K562 (cell line): ENCODE measurements around the gene FAM53A. TPM values are rescaled to one million over a fixed set of nuclear protein-coding genes. Genes with fewer than 3 reads are reported as not detected.

Source experiments
- BHLHE40 ChIP-seq: IDR thresholded peaks from 2 replicates; pipeline ENCODE4 v1.6.1; 2011; ENCODE audit warnings: low read length, improper control_type of control experiment
- FOXK1 ChIP-seq: sonication (generic); formaldehyde crosslinking; IDR thresholded peaks from 2 replicates; pipeline ENCODE4 v1.8.0; 2022; ENCODE audit warnings: missing genetic modification reagents, mild to moderate bottlenecking, borderline replicate concordance
- GATAD2A ChIP-seq: fragments of 450-650 bp; IDR thresholded peaks from 2 replicates; pipeline ENCODE4 v1.6.1; 2017
- HNRNPL ChIP-seq: fragments of 200-400 bp; formaldehyde crosslinking; IDR thresholded peaks from 2 replicates; pipeline ENCODE4 v1.6.1; 2017; ENCODE audit warnings: low read depth, mild to moderate bottlenecking, low read length
- HNRNPLL ChIP-seq: fragments of 200-400 bp; formaldehyde crosslinking; IDR thresholded peaks from 2 replicates; pipeline ENCODE4 v1.6.1; 2017; ENCODE audit warnings: low read length, low read depth, mild to moderate bottlenecking; ENCODE audit not compliant: poor library complexity, severe bottlenecking
- MEF2A ChIP-seq: IDR thresholded peaks from 2 replicates; pipeline ENCODE4 v1.6.1; 2011; ENCODE audit warnings: low read depth, mild to moderate bottlenecking, low read length, moderate library complexity; ENCODE audit not compliant: control insufficient read depth
- PTBP1 ChIP-seq: fragments of 200-400 bp; formaldehyde crosslinking; IDR thresholded peaks from 2 replicates; pipeline ENCODE4 v1.6.1; 2017; ENCODE audit warnings: low read depth, low read length
- SFPQ ChIP-seq: fragments of 200-400 bp; formaldehyde crosslinking; IDR thresholded peaks from 2 replicates; pipeline ENCODE4 v1.6.1; 2017; ENCODE audit warnings: mild to moderate bottlenecking, low read depth, low read length, moderate library complexity
- SNAPC5 ChIP-seq: fragments of 250-450 bp; sonication (Bioruptor Pico); IDR thresholded peaks from 2 replicates; pipeline ENCODE4 v1.8.0; 2021; ENCODE audit warnings: moderate library complexity, mild to moderate bottlenecking, inconsistent platforms
- STAT6 ChIP-seq: sonication (generic); formaldehyde crosslinking; IDR thresholded peaks from 2 replicates; pipeline ENCODE4 v1.8.1; 2023; ENCODE audit warnings: mild to moderate bottlenecking, missing genetic modification reagents
- ZBTB9 ChIP-seq: fragments of 450-650 bp; formaldehyde crosslinking; IDR thresholded peaks from 2 replicates; pipeline ENCODE4 v1.4.0; 2020; ENCODE audit warnings: mild to moderate bottlenecking, moderate library complexity
- ZC3H8 ChIP-seq: fragments of 450-650 bp; IDR thresholded peaks from 2 replicates; pipeline ENCODE4 v1.6.1; 2017
- ZNF354B ChIP-seq: fragments of 250-450 bp; sonication (Bioruptor Pico); IDR thresholded peaks from 2 replicates; pipeline ENCODE4 v1.4.0; 2020
- ZNF586 ChIP-seq: fragments of 450-650 bp; formaldehyde crosslinking; conservative IDR thresholded peaks from 2 replicates; pipeline ENCODE4 v1.4.0; 2020; ENCODE audit warnings: mild to moderate bottlenecking, moderate library complexity
- ZNF707 ChIP-seq: fragments of 250-450 bp; sonication (Bioruptor Pico); conservative IDR thresholded peaks from 2 replicates; pipeline ENCODE4 v1.8.0; 2022; ENCODE audit warnings: inconsistent platforms, mild to moderate bottlenecking, moderate library complexity
- polyA plus RNA-seq, 8 experiments: library from polyadenylated mRNA; depleted of rRNA in 4 of 8; stranded (reverse) in 5 of 8; unstranded in 3 of 8; fragments of >200 nt; fragmentation: Nextera tagmentation in 2 of 8; fragmentation: Illumina TruSeq in 1 of 8; extraction: Ambion mirVana in 2 of 8; extraction: Trizol in 1 of 8; gene quantifications; 2 replicates each; pipeline versions ENCODE4 v1.2.1 to v1.2.3, GENCODE V29; 2011 to 2014; ENCODE audit warnings: inconsistent platforms in 1 of 8, missing spikeins in 1 of 8
- total RNA-seq, 7 experiments: library from RNA; depleted of rRNA in 6 of 7; stranded (reverse); fragments of >200 nt in 6 of 7; fragmentation: Illumina TruSeq in 2 of 7; extraction: Trizol in 2 of 7; gene quantifications; 2 replicates each; pipeline versions ENCODE4 v1.2.1 to v1.2.3, GENCODE V29; 2011 to 2021; ENCODE audit warnings: low replicate concordance in 1 of 7
- TF ChIP-seq, protein P1 (sequence below): sonication (generic); formaldehyde crosslinking; IDR thresholded peaks from 2 replicates; pipeline ENCODE4 v1.8.1; 2023; ENCODE audit warnings: mild to moderate bottlenecking, missing genetic modification reagents
- TF ChIP-seq, protein P2 (sequence below): fragments of 250-450 bp; sonication (Bioruptor Pico); IDR thresholded peaks from 2 replicates; pipeline ENCODE4 v1.4.0; 2020; ENCODE audit warnings: mild to moderate bottlenecking, moderate library complexity

FAM53A gene
- total and polyA plus RNA-seq, 9 of the 15 experiments (the other 6 are each of a cell fraction or from before 2014, with no cell fraction given) = 0.53 to 2.7 (median 1.4) TPM; not detected in 2

DNA sequence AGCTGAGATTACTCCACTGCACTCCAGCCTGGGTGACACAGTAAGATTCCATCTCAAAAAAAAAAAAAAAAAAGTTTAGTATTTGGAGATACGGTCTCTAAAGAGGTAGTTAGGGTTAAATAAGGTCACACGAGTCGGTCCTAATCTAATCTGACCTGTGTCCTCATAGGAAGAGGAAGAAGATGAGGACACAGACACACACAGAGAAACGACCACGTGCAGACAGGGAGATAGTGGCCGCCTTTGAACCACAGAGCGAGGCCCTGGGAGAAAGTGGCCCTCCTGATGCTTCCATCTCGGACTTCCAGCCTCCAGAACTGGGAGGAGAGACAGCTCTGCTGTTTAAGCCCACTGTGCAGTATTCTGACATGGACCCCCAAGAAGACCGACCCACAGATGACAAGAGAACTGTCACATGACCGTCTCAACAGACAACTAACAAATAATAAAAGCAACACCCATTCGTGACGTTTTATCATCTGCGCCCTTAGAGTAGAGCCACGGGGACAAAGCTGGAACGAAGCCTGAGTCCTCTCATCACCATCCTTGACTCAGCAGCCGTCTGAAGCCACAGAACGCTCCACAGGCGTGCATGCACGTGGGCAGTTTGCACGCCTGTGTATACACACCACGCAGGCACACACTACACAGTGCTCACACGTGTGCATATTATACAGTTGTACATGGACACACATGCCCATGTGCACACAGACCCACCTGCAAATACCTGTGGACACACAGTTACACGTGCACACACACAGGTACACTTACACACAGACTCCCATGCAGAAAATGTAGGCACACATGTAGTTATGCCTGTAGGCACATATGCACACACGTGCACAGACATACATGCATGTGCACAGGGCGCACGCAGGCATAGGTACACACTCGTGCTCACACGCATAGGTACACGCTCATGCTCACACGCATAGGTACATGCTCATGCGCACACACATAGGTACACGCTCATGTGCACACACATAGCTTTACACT, 51.7 kb downstream of the FAM53A start (continued):
- TF ChIP-seq, protein P1, sequence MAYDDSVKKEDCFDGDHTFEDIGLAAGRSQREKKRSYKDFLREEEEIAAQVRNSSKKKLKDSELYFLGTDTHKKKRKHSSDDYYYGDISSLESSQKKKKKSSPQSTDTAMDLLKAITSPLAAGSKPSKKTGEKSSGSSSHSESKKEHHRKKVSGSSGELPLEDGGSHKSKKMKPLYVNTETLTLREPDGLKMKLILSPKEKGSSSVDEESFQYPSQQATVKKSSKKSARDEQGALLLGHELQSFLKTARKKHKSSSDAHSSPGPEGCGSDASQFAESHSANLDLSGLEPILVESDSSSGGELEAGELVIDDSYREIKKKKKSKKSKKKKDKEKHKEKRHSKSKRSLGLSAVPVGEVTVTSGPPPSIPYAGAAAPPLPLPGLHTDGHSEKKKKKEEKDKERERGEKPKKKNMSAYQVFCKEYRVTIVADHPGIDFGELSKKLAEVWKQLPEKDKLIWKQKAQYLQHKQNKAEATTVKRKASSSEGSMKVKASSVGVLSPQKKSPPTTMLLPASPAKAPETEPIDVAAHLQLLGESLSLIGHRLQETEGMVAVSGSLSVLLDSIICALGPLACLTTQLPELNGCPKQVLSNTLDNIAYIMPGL = no peak
- TF ChIP-seq, protein P2, sequence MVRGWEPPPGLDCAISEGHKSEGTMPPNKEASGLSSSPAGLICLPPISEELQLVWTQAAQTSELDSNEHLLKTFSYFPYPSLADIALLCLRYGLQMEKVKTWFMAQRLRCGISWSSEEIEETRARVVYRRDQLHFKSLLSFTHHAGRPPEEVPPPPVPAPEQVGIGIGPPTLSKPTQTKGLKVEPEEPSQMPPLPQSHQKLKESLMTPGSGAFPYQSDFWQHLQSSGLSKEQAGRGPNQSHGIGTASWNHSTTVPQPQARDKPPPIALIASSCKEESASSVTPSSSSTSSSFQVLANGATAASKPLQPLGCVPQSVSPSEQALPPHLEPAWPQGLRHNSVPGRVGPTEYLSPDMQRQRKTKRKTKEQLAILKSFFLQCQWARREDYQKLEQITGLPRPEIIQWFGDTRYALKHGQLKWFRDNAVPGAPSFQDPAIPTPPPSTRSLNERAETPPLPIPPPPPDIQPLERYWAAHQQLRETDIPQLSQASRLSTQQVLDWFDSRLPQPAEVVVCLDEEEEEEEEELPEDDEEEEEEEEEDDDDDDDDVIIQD (CRISPR knock-in tag) = no peak
- TF ChIP-seq PTBP1 (no peak), MEF2A (no peak), ZC3H8 (no peak), ZNF354B (CRISPR knock-in tag) (no peak), FOXK1 (CRISPR knock-in tag) (peak; percentile 67; the same call in 1 of the 2 replicates), HNRNPLL (no peak), GATAD2A (no peak), BHLHE40 (peak; percentile 85), HNRNPL (no peak), ZNF586 (CRISPR knock-in tag) (no peak), SNAPC5 (CRISPR knock-in tag) (no peak), STAT6 (CRISPR knock-in tag) (no peak), SFPQ (no peak), ZBTB9 (CRISPR knock-in tag) (peak; percentile 70; the same call in 1 of the 2 replicates), ZNF707 (no peak)
